ENCODE measurements around the gene TMEM150B. TPM values are rescaled to one million over a fixed set of nuclear protein-coding genes. Genes with fewer than 3 reads are reported as not detected.

TMEM150B gene
- total and polyA plus RNA-seq, 2 of the 4 experiments (the other 2 are of a cell fraction): not detected

DNA sequence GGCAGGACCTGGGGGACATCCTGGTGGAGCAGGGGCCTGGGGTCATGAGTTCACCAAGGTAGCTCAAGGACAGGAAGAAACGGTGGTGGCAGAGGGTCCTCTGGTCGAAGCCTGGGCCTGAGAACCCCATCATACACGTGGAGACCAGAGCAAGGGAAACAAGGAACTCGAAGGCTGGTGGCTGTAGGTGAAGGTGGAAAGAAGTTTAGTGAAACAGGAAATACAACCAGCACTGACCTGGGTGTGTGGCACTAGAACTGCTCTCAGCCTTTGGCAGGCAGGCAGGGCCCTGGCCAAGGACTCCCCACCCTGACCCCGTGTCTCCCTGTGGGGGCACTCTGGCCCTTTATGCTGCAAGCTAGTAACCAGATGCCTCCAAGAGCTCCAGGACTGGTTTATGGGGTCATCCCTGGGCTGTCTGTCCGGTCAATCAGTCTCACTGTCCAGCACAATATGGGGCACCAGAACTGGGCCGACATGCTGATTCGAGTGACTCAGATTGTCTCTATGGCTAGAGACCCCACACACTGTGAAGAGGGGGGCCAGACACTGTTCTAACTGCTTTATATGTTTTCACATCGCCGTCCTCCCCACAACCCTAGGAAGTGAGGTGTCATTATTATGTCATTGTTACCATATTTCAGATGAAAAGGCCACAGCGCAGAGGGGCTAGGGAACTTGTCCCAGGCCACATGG is 25.6 kb upstream of the TMEM150B start:
- no peak overlapping the region for H3K18ac ChIP-seq (ENCODE audit: low read depth, low read length)
- H2AFZ ChIP-seq (replicated peaks; ENCODE audit: low read length, poor library complexity): no peak overlapping the region
- no peak overlapping the region for H3K4me2 ChIP-seq (ENCODE audit: low read depth, low read length)
- no peak overlapping the region for H2BK5ac ChIP-seq (ENCODE audit: low read depth, low read length, poor library complexity, severe bottlenecking)
- no peaks in the 10 kb centered on the region for H3K79me1 ChIP-seq (ENCODE audit: low read depth in 1 of 2, low read length in 2 of 2)
- no peaks in the 10 kb centered on the region for H3K9me1 ChIP-seq (ENCODE audit: insufficient read depth, low read length)
- H2AK9ac ChIP-seq (replicated peaks; ENCODE audit: low read depth, low read length, poor library complexity): peak overlapping the region; percentile 72
- H3K27me3 ChIP-seq (ENCODE audit: control insufficient read depth, insufficient read depth, low read length): peaks cover 34% of the 10 kb centered on the region
- no peak for DNase-seq
- H3K56ac ChIP-seq (ENCODE audit: extremely low read depth, insufficient read depth, low read length): no peak overlapping the region
- no peak overlapping the region for H2BK20ac ChIP-seq (ENCODE audit: low read depth, low read length)
- H3K27ac ChIP-seq (ENCODE audit: insufficient read depth, low read length): no peak overlapping the region
- ChIA-PET CTCF (interaction anchor here (0.9 kb wide), 1 partner anchor 34 kb away, joined by 3 read pairs; no protein-coding TSS in a partner anchor), POLR2A (ENCODE audit: unreplicated experiment) (no interaction called here)
- peaks cover 7% of the 10 kb centered on the region; the same call in 1 of the 2 replicates for H4K20me1 ChIP-seq (ENCODE audit: insufficient read depth, low read length)
- no peak overlapping the region for H3K9ac ChIP-seq (ENCODE audit: low read depth, low read length)
- no peak overlapping the region for H2BK15ac ChIP-seq (ENCODE audit: low read depth, low read length)
- no peak overlapping the region for H4K5ac ChIP-seq (ENCODE audit: low read depth, low read length)
- no peaks in the 10 kb centered on the region for H3K9me3 ChIP-seq (ENCODE audit: control insufficient read depth, insufficient read depth, low read length)
- no peak overlapping the region for H3K4ac ChIP-seq (ENCODE audit: low read depth, low read length)
- H4K8ac ChIP-seq (ENCODE audit: low read depth in 2 of 2, low read length in 2 of 2): no peak overlapping the region
- BruUV-seq (replicated peaks): no TSS peak
- H3K4me3 ChIP-seq (ENCODE audit: insufficient read depth, low read depth, low read length): no peak overlapping the region
- H4K91ac ChIP-seq (ENCODE audit: insufficient read depth, low read depth, low read length): no peak overlapping the region
- no peak overlapping the region; the same call in 1 of the 2 replicates for H3K14ac ChIP-seq (replicated peaks; ENCODE audit: low read depth, low read length)
- H2AK5ac ChIP-seq (ENCODE audit: low read depth, low read length): no peak overlapping the region
- peaks cover 7% of the 10 kb centered on the region; the same call in 1 of the 2 replicates for H3K36me3 ChIP-seq (ENCODE audit: control insufficient read depth, insufficient read depth, low read length)
- no peak for TF ChIP-seq RAD21 (IDR thresholded peaks at IDR 0.05; ENCODE audit: low read length)
- no peak for ATAC-seq (ENCODE audit: low read depth)
- WGBS, 2 experiments (ENCODE audit: extremely low coverage in 2 of 2, insufficient read length in 1 of 2): 75% methylated on average over 4 of the region's 11 CpGs; no CpG with 5 or more reads in 1 of the 2 experiments
- no peak overlapping the region for H3K23ac ChIP-seq (ENCODE audit: low read depth, low read length)
- H2BK120ac ChIP-seq (ENCODE audit: low read depth, low read length): no peak overlapping the region
- in situ Hi-C loops (cut with MboI; ENCODE audit: low sequenced_read_pairs): no loop called here
- dilution Hi-C loops (cut with HindIII; ENCODE audit: low sequenced_read_pairs, unreplicated experiment): no loop called here
- H3K4me1 ChIP-seq (ENCODE audit: control insufficient read depth, insufficient read depth, low read length): peaks cover 5% of the 10 kb centered on the region; the same call in 1 of the 2 replicates
- intact Hi-C loops (cut with micrococcal nuclease): no loop called here

All from IMR-90 (cell line).